Lower lobe of right lung (tissue), 2 donors: ENCODE measurements around the gene KCNQ1. TPM values are rescaled to one million over a fixed set of nuclear protein-coding genes. Genes with fewer than 3 reads are reported as not detected.

Source experiments
- ATAC-seq, 2 donors: fragments of 200-7000 bp; cut with Tn5 transposase; one replicate each; pipeline ENCODE4 v1.9.1; 2020 to 2022; ENCODE audit warnings: mild to moderate bottlenecking in 2 of 2, moderate library complexity in 2 of 2
- DNase-seq: peaks from one replicate; pipeline ENCODE4 v3.0.0-alpha.2; 2020
- H3K27ac ChIP-seq: fragments of 200-600 bp; one replicate; pipeline ENCODE4 v1.8.0; 2022
- H3K27me3 ChIP-seq: fragments of 200-600 bp; one replicate; pipeline ENCODE4 v1.8.0; 2022; ENCODE audit warnings: low read depth
- H3K36me3 ChIP-seq: fragments of 200-600 bp; one replicate; pipeline ENCODE4 v1.8.0; 2022; ENCODE audit warnings: mild to moderate bottlenecking
- H3K4me1 ChIP-seq: fragments of 200-600 bp; one replicate; pipeline ENCODE4 v1.8.0; 2022
- H3K4me3 ChIP-seq: fragments of 200-600 bp; one replicate; pipeline ENCODE4 v1.8.0; 2022; ENCODE audit warnings: mild to moderate bottlenecking
- H3K9me3 ChIP-seq: fragments of 200-600 bp; one replicate; pipeline ENCODE4 v1.8.0; 2022
- intact Hi-C: fragments of 100-400 bp; cut with DNase I; formaldehyde crosslinking; loops from one replicate; pipeline ENCODE4 v1.11.0; 2022
- total RNA-seq: library from RNA; stranded (reverse); fragmentation: NEBNext Ultra II Directional; extraction: Animal tissue kit (Norgen Biotek cat#: 25700); gene quantifications from one replicate; pipeline ENCODE4 v1.2.1, GENCODE V29; 2021
- TF ChIP-seq, protein P1 (sequence below): fragments of 200-600 bp; IDR thresholded peaks from one replicate; pipeline ENCODE4 v1.8.0; 2022; ENCODE audit warnings: antibody characterized with exemption, mild to moderate bottlenecking
- donor health status: DM: no; HTN: yes; CAD: no; lungs with severe emphysema.

The KCNQ1 gene
- total RNA-seq, 1 donor from 2014 or later = 51.0 TPM

DNA sequence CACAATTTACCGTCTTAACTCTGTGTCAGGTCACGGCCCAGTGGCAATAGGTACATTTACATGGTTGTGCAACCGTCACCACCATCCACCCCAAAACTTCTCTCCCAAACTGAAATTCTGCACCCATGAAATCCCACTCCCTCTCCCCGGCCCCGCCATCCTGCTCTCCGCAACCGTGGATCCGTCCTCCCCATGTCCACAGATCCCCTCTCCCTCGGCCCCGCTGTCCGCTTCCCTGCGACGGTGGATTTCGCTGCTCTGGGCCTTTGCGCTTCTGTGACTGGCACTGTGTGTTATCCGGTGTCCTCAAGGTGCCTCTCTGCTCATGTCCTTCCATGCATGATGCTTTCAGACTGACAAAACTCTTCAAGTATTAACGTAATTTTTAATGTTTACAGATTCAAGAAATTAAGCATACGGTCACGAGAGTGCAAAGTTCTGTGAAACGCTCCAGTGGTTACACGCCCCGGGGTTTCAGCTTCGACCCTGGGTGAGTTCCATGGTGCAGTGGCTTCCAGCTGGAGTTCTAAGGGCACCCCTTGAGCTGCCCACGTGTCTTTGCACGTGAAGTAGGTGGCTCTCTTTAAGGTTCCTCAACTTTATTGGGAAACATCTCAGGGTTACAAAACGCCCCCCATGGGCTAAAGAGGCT is 76.4 kb downstream of the KCNQ1 start:
- Histone ChIP-seq H3K9me3 (no peaks in the 10 kb centered on the region), H3K27ac (no peak overlapping the region), H3K27me3 (no peaks in the 10 kb centered on the region), H3K36me3 (no peaks in the 10 kb centered on the region), H3K4me1 (peaks cover under 1% of the 10 kb centered on the region), H3K4me3 (no peak overlapping the region)
- peak; percentile 26 for DNase-seq
- TF ChIP-seq, protein P1, sequence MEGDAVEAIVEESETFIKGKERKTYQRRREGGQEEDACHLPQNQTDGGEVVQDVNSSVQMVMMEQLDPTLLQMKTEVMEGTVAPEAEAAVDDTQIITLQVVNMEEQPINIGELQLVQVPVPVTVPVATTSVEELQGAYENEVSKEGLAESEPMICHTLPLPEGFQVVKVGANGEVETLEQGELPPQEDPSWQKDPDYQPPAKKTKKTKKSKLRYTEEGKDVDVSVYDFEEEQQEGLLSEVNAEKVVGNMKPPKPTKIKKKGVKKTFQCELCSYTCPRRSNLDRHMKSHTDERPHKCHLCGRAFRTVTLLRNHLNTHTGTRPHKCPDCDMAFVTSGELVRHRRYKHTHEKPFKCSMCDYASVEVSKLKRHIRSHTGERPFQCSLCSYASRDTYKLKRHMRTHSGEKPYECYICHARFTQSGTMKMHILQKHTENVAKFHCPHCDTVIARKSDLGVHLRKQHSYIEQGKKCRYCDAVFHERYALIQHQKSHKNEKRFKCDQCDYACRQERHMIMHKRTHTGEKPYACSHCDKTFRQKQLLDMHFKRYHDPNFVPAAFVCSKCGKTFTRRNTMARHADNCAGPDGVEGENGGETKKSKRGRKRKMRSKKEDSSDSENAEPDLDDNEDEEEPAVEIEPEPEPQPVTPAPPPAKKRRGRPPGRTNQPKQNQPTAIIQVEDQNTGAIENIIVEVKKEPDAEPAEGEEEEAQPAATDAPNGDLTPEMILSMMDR = no peak
- intact Hi-C loops = no loop called here
- no peak for ATAC-seq

DNA sequence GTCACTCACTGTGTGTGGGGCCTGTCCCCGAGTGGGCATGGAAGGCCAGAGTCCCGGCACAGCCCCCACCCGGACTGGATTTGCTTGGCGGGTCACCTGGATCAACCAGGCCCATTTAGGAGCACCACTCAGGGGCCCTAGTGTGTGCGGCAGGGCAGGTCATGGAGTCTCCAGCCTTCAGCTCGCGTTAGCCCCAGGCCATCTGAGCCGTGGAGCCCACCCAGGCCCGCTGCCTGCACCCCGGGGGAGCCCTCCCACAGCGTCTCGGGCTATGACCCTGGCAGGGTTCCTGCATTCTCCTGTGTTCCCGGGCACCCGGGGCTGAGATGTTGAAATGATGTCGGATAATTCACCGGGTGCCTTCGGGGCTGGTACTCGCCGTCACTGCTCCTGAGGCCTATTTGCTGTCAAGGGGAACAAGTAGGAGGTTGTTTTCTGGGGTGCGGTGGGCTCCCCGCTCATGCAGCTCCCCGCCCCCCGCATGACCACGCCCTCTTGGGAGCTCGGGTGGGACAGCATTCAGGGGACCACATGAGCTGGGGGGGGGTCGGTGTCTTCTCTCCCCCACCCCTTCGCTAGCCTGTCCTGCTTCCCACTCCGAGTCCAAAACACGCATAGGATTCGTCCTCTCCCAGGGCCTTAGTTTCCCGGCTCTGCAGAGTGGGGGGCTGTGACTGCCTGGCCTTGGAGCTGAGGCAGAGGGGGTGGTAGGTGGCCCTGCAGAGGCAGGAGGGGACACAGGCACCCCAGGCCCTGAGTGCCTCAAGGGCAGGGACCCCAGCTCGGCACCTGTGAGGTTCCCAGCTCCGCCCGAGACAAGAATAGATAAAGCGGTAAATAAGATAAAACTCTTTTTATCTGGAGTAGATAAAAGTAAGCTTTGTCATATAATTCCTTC is 77.2 kb downstream of the KCNQ1 start:
- Histone ChIP-seq H3K4me1 (peaks cover 9% of the 10 kb centered on the region), H3K27me3 (no peaks in the 10 kb centered on the region), H3K9me3 (no peaks in the 10 kb centered on the region), H3K36me3 (no peaks in the 10 kb centered on the region), H3K4me3 (no peak overlapping the region), H3K27ac (no peak overlapping the region)
- intact Hi-C loops = no loop called here
- DNase-seq = peak; percentile 46
- ATAC-seq = no peak
- TF ChIP-seq, protein P1 = no peak

DNA sequence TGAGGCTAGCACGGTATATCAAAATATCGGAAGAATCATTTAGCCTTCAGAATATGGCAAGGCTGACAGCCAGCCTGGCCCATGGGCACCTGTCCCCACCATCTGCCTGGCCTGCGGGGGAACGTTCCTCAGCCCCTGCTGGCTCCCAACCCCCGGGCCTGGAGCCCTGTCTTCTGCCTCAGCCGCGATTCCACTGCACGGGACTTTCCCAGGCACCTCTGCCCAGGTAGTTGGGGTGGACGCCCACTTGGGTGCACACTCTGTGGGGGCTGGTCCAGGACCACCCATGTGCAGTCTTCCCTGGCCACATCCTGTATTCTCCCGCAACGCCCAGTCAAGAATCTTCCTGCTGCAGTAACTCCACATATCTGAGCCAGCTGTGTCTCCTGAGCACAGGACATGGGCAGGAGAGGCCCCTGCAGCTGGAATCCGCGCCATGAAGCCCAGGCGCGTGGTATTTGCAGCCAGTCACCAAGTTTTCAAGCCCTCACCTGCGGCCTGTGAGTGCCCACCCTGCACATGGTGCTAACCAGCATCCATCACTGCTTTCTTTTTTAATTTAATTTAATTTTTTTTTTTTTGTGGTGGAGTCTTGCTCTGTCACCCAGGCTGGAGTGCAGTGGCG is 77.9 kb downstream of the KCNQ1 start:
- ATAC-seq (no peak), DNase-seq (peak; percentile 29)
- Histone ChIP-seq H3K27ac (no peak overlapping the region), H3K27me3 (no peaks in the 10 kb centered on the region), H3K4me1 (peaks cover 16% of the 10 kb centered on the region), H3K36me3 (no peaks in the 10 kb centered on the region), H3K9me3 (no peaks in the 10 kb centered on the region), H3K4me3 (no peak overlapping the region)
- TF ChIP-seq, protein P1 = no peak
- intact Hi-C loops = no loop called here

DNA sequence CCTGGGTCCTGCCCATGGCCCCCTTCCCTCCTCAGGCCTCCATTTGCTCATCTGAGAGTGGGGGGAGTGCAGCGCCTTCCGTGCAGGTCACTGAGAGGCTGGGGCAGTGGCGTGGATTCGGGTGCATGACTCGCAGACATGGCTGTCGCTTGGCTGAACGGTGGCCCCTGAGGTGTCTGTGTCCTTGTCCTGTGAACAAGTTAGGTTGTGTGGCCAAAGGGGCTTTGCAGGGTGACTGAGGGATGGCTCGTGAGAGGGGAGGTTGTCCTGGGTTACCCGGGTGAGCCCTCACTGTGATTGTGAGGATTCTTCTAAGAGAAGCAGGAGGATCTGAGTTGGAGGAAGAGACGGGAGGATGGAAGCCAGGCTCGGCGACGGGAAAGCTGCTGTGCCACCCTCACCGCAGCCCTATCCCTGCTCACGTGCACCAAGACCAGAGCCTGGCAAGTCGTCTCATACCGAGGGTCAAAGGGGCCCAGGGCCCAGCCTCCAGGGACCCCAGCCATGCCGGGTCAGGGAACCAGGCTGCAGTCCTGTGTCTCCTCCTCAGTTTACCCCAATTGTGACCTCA is 79.1 kb downstream of the KCNQ1 start:
- Histone ChIP-seq H3K27me3 (no peaks in the 10 kb centered on the region), H3K4me3 (no peak overlapping the region), H3K36me3 (no peaks in the 10 kb centered on the region), H3K27ac (no peak overlapping the region), H3K9me3 (no peaks in the 10 kb centered on the region), H3K4me1 (peaks cover 16% of the 10 kb centered on the region)
- TF ChIP-seq, protein P1 = no peak
- ATAC-seq (no peak), DNase-seq (peak; percentile 29)
- intact Hi-C loops = no loop called here

DNA sequence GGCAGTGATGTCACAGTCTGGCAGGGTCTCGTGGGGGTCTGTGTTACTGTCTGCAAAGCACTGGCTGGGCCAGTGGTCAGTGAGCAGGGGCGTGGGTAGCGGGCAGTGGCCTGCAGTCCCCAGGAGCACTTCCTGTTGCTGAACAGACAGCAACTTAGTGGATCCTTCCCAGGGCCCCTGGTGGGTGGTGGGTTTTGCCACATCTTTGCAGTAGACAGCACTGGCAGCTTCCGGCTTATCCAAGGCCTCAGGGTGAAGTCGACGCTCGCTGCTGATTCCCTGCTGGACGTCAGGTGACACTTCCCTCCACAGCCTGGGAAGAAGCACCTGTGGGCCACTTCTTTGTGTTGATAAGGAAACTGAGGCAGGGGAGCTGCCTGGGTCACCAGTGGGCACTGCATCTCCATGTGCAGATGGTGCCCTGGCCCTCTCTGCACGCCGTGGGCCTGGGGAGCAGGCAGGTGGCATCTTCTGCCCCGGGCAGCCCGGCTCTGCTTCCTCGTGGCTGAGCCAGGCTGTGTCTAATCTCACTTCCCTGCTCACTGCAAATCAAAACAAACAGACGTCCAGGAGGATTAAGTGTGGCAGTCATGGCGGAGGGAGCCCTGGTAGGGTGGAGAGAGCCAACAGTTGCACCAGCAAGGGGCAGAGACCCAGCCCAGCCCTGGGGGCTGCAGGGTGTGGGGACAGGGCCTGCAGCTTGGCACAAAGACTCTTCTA is 79.8 kb downstream of the KCNQ1 start:
- H3K4me1 ChIP-seq = peaks cover 16% of the 10 kb centered on the region
- H3K4me3 ChIP-seq = no peak overlapping the region
- no peak for ATAC-seq
- no peaks in the 10 kb centered on the region for H3K27me3 ChIP-seq
- no peaks in the 10 kb centered on the region for H3K9me3 ChIP-seq
- TF ChIP-seq, protein P1 = no peak
- H3K36me3 ChIP-seq = no peaks in the 10 kb centered on the region
- DNase-seq = peak; percentile 31
- H3K27ac ChIP-seq = no peak overlapping the region
- intact Hi-C loops = no loop called here
